Measurements from ENCODE around the gene C9orf50.

- TF ChIP-seq POLR2AphosphoS5 (IDR thresholded peaks at IDR 0.05) (no peak), TAF1 (IDR thresholded peaks at IDR 0.05; ENCODE audit: low read depth) (no peak), MXI1 (conservative IDR thresholded peaks at IDR 0.05; ENCODE audit: poor library complexity, severe bottlenecking) (no peak)
- TF ChIP-seq, protein P1, sequence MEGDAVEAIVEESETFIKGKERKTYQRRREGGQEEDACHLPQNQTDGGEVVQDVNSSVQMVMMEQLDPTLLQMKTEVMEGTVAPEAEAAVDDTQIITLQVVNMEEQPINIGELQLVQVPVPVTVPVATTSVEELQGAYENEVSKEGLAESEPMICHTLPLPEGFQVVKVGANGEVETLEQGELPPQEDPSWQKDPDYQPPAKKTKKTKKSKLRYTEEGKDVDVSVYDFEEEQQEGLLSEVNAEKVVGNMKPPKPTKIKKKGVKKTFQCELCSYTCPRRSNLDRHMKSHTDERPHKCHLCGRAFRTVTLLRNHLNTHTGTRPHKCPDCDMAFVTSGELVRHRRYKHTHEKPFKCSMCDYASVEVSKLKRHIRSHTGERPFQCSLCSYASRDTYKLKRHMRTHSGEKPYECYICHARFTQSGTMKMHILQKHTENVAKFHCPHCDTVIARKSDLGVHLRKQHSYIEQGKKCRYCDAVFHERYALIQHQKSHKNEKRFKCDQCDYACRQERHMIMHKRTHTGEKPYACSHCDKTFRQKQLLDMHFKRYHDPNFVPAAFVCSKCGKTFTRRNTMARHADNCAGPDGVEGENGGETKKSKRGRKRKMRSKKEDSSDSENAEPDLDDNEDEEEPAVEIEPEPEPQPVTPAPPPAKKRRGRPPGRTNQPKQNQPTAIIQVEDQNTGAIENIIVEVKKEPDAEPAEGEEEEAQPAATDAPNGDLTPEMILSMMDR (IDR thresholded peaks at IDR 0.05; ENCODE audit: poor library complexity, severe bottlenecking): no peak
Measured at GRCh38 chr9:129569502-129570449, 51.1 kb downstream of the C9orf50 start.

All from neural cell (in vitro differentiated cells).